Measurements from ENCODE around the gene ACAP1.
"Not testable (repeated sequence)": the region's sequence is repeated elsewhere in the genome, so short reads cannot be mapped to it uniquely, and the experiment has no call there.

Gene ACAP1

DNA sequence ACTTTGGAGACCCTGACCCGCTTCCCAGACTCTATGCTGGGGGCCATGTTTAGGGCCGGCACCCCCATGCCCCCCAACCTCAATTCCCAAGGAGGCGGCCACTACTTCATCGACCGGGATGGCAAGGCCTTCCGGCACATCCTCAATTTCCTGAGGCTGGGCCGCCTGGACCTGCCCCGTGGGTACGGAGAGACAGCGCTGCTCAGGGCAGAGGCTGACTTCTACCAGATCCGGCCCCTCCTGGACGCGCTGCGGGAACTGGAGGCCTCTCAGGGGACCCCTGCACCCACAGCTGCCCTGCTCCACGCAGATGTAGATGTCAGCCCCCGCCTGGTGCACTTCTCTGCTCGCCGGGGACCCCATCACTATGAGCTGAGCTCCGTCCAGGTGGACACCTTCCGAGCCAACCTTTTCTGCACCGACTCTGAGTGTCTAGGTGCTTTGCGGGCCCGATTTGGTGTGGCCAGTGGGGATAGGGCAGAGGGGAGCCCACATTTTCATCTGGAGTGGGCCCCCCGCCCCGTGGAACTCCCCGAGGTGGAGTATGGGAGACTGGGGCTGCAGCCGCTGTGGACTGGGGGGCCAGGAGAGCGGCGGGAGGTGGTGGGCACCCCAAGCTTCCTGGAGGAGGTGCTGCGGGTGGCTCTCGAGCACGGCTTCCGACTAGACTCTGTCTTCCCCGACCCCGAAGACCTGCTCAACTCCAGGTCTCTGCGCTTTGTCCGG lies 16.7 kb downstream of the ACAP1 start:
- DNase-seq (ENCODE audit: low read depth in 2 of 2, low spot score in 1 of 2) = no peak

GRCh38 chr17:7354262-7354843 lies 18.0 kb downstream of the ACAP1 start:
- no peak for DNase-seq (ENCODE audit: low read depth in 2 of 2, low spot score in 1 of 2)

DNA sequence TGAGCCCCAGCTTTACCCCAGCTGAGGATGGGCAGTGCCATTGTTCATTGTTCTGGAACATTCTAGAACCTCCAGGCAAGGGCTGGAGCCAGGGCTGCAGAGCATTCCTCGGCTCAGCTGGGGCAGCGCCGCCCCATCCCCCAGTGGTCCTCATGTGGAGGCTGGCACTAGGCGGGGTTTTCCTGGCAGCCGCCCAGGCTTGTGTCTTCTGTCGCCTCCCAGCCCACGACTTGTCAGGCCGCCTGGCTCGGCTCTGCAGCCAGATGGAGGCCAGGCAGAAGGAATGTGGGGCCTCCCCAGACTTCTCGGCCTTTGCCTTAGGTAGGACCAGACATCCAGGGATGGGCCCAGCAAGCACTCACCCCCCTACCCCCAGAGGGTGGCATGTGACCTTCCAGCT lies 18.7 kb downstream of the ACAP1 start, which contains the start of gene TMEM95:
Gene TMEM95, plus strand, starts transcription at position 104 of the 400 bp plus-strand sequence. Its CDS starts 49 bp downstream, at position 153.
- no peak for DNase-seq (ENCODE audit: low read depth in 2 of 2, low spot score in 1 of 2)

GRCh38 chr17:7355573-7355972 lies 19.2 kb downstream of the ACAP1 start:
- no peak for DNase-seq (ENCODE audit: low read depth in 2 of 2, low spot score in 1 of 2)

- DNase-seq (ENCODE audit: low read depth in 2 of 2, low spot score in 1 of 2) = peak; percentile 50 to 72
Observed at GRCh38 chr17:7356072-7356549, 19.8 kb downstream of the ACAP1 start.

GRCh38 chr17:7356756-7357155 lies 20.4 kb downstream of the ACAP1 start:
- DNase-seq (ENCODE audit: low read depth in 2 of 2, low spot score in 1 of 2) = no peak

GRCh38 chr17:7357381-7357780 lies 21.1 kb downstream of the ACAP1 start:
- no peak for DNase-seq (ENCODE audit: low read depth in 2 of 2, low spot score in 1 of 2)

DNA sequence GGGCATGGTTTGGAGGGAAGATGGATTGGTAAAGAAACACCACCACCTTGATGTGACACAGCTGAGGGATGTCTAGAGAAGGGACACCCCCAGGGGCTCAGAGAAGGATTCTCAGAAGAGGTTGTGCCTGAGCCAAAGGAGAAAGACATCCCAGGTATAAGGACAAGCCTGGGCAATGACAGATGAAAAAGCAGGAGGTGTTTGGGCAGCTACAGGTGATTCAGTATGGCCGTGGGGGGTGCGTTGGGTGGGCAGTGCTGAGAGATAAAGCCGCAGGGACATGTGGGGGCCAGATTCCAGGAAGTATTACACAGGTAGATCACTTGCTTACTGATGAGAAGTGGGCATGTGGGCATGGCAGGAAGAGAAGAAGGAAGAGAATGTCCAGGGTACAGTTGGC lies 25.6 kb downstream of the ACAP1 start:
- no peak for DNase-seq (ENCODE audit: low read depth in 2 of 2, low spot score in 1 of 2)

DNA sequence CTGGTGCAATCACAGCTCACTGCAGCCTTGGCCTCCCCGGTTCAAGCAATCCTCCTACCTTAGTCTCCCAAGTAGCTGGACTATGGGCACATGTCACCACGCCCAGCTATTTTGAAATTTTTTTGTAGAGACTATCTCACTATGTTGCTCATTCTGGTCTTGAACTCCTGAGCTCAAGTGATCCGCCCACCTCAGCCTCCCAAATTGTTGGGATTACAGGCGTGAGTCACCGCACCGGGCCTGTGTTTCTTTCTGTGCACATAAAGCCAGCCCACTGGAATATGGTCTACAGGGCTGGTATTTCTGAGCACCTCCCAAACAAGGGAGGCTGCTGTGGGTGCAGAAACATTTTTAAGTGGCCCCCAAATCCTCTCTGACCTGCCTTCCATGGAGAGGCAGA lies 27.0 kb downstream of the ACAP1 start:
- DNase-seq (ENCODE audit: low read depth in 2 of 2, low spot score in 1 of 2) = no peak

DNA sequence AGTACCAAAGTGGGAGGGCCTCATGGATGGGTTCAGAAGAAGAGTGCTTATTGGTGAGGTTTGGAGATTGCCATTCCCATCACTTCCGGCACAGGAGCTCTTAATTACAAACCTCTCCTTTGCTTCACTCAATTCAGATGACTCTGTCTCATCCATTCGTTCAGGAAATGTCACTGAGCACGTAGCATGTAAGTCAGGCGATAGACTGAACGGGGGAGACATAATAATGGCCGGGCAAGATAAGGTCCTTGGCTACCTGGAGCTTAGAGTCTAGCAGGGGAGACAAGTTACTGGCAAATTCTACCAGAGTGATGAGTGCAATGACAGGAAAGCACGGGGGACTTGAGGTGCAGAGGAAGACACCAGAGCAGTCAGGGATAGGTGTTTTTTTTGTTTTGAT lies 29.6 kb downstream of the ACAP1 start:
- not testable (repeated sequence) for DNase-seq (ENCODE audit: low read depth in 2 of 2, low spot score in 1 of 2)

DNA sequence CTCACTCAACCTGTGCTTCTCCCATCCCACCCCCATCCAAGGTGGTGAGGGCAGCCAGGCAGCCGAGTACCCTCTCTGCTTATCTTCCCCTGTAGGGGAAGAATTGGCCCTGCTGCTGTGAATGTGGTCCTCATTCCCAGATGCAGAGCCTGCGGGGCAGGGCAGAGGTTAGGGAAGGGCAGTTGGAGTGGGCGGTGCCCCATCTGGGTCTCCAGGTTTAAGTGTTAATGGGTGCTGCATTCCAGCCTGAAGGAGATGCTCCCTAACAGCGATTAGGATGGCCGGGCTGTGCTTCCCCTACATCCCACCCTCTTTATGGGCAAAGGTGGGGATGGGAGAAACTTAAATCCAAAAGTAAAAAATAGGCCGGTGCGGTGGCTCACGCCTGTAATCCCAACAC lies 30.8 kb downstream of the ACAP1 start:
- no peak for DNase-seq (ENCODE audit: low read depth in 2 of 2, low spot score in 1 of 2)

- no peak for DNase-seq (ENCODE audit: low read depth in 2 of 2, low spot score in 1 of 2)
Observed at GRCh38 chr17:7367918-7368598, 31.7 kb downstream of the ACAP1 start.

DNA sequence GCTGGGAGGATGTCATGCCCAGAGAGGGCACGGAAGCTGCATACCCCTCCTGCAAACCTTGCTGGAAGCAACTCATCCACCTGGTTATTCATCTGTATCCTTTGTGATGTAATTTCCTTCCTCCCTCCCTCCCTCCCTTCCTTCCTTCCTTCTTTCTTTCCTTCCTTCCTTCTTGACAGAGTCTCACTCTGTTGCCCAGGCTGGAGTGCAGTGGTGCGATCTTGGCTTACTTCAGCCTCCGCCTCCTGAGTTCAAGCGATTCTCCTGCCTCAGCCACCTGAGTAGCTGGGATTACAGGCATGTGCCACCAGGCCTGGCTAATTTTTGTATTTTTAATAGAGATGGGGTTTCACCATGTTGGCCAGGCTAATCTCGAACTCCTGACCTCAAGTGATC lies 32.3 kb downstream of the ACAP1 start:
- not testable (repeated sequence) for DNase-seq (ENCODE audit: low read depth in 2 of 2, low spot score in 1 of 2)

- DNase-seq (ENCODE audit: low read depth in 2 of 2, low spot score in 1 of 2) = no peak
Observed at GRCh38 chr17:7369825-7370224, 33.5 kb downstream of the ACAP1 start.

GRCh38 chr17:7370853-7371252 lies 34.5 kb downstream of the ACAP1 start:
- DNase-seq (ENCODE audit: low read depth in 2 of 2, low spot score in 1 of 2) = no peak

DNA sequence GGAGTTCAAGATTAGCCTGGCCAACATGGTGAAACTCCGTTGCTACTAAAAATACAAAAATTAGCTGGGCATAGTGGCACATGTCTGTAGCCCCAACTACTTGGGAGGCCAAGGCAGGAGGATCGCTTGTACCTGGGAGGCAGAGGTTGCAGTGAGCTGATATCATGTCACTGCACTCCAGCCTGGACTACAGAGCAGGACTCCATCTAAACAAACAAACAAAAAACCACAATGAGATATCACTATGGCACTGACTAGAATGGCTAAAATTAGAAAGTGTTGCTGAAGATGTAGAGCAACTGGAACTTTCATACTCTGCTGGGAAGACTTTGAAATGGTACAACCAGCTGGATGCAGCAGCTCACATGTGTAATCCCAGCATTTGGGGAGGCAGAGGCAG lies 38.0 kb downstream of the ACAP1 start:
- no peak for DNase-seq (ENCODE audit: low read depth in 2 of 2, low spot score in 1 of 2)

GRCh38 chr17:7379134-7379533 lies 42.8 kb downstream of the ACAP1 start:
- DNase-seq (ENCODE audit: low read depth in 2 of 2, low spot score in 1 of 2) = no peak

- DNase-seq (ENCODE audit: low read depth in 2 of 2, low spot score in 1 of 2) = no peak
Observed at GRCh38 chr17:7380321-7380720, 44.0 kb downstream of the ACAP1 start.

DNA sequence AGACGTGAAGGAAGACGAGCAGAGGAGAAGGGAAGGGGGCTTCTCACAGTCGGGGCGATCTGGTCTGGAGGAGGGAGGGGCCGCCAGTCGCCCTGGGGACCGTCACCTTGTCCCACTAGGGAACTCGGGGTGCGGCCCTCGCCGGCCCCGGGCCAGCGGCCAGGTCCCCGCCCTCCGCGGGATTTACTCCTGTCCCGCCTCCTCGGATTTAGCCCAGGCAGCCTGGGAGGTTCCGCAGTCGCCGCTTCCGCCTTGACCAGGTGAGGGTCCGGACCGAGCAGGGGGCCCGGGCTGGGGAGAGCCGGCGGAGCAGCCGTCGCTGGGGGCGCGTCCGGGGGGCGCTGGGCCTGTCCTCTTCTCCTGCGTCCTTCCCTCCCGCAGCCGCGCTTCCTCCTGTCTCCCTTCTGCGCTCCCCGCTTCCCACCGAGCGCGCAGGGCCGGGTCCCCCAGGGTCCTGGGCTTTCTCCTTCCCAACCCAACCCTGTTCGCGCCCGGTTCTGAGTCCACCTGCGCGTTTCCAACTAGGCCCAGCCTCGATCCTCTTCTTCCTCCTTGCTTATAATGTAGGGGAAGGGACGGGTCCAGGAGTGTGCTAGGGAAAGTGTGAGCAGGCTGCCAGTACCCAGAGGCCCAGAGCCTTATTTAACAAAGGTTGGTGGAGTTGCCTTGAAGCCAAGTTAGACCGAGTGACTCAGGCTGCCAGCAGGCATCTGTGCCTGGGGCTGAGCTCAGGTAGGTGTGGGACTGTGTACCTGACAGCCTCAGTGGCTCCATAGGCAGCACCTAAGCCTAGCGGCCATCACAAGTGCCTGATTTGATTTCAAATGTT lies 44.7 kb downstream of the ACAP1 start, which contains the start of gene TNK1:
Gene TNK1, plus strand, starts transcription at position 235 of the 829 bp plus-strand sequence. CDS start 1,838 bp downstream, outside the sequence.
- no peak for DNase-seq (ENCODE audit: low read depth in 2 of 2, low spot score in 1 of 2)

DNA sequence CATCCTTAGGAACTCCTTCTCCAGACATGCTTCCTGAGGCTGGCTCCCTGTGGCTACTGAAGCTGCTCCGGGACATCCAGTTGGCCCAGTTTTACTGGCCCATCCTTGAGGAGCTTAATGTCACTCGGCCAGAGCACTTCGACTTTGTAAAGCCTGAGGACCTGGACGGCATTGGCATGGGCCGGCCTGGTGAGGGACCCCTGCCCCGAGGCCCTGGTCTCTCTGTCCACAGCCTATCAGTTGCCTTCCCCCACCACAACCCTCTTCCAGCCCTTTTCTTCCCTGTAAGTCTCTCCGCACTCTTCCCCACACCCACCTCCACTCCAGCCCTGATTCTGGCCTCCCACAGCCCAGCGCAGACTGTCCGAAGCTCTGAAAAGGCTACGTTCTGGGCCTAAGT lies 46.6 kb downstream of the ACAP1 start:
- DNase-seq (ENCODE audit: low read depth in 2 of 2, low spot score in 1 of 2) = no peak

DNA sequence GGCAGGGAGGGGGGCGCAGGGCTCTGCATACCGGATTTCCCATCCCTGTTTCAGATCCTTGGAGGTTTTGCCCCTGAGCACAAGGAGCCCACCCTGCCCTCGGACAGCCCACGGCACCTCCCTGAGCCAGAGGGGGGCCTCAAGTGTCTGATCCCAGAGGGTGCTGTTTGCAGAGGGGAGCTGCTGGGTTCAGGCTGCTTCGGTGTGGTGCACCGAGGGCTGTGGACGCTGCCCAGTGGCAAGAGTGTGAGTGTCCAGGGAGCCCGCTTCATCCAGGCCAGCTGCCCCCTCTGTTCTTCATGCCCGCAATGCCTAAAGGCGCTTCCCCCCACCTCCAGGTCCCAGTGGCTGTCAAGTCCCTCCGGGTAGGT lies 47.0 kb downstream of the ACAP1 start:
- no peak for DNase-seq (ENCODE audit: low read depth in 2 of 2, low spot score in 1 of 2)

All from stimulated activated CD8-positive, alpha-beta memory T cell treated with anti-CD3 and anti-CD28 coated beads, Interleukin-4, amount 100 ng/mL, for 1 hour (primary cell).